HG03045 (cell line): ENCODE data around the gene BRIP1.

Experiments
- ATAC-seq: cut with Tn5 transposase; IDR thresholded peaks from one replicate; pipeline ENCODE4 v1.9.1; 2021; ENCODE audit warnings: mild to moderate bottlenecking, moderate library complexity; ENCODE audit not compliant: unreplicated experiment

BRIP1 gene

GRCh38 chr17:61639818-61640217 is 223.5 kb downstream of the BRIP1 start:
- no peak for ATAC-seq

- no peak for ATAC-seq
These were observed 225.2 kb downstream of the BRIP1 start for GRCh38 chr17:61638087-61638486.

- ATAC-seq: no peak
These were observed 227.4 kb downstream of the BRIP1 start for GRCh38 chr17:61635913-61636432.

- ATAC-seq: no peak
These were observed 228.3 kb downstream of the BRIP1 start for GRCh38 chr17:61634942-61635538.

- ATAC-seq: no peak
These were observed 229.3 kb downstream of the BRIP1 start for GRCh38 chr17:61634011-61634539.

GRCh38 chr17:61632826-61633225 is 230.5 kb downstream of the BRIP1 start:
- ATAC-seq: no peak

GRCh38 chr17:61631800-61632199 is 231.5 kb downstream of the BRIP1 start:
- ATAC-seq: no peak
